BE2C (cell line): ENCODE results near the gene SRSF1.
A peak's percentile ranks its signal among the peaks of the same experiment; 100 is the strongest.

Experiments used
- DNase-seq: peaks from one replicate; pipeline ENCODE4 v3.0.0-alpha.2; 2020
- H3K27me3 ChIP-seq: fragments of 250-450 bp; sonication (Bioruptor Pico); 2 replicates; pipeline ENCODE4 v1.5.1; 2020; ENCODE audit warnings: mild to moderate bottlenecking
- H3K36me3 ChIP-seq: fragments of 250-450 bp; sonication (Bioruptor Pico); 2 replicates; pipeline ENCODE4 v1.5.1; 2020; ENCODE audit warnings: mild to moderate bottlenecking
- H3K4me1 ChIP-seq: fragments of 250-450 bp; sonication (Bioruptor Pico); 2 replicates; pipeline ENCODE4 v1.5.1; 2020
- H3K4me3 ChIP-seq: 2 replicates; pipeline ENCODE4 v1.5.1; 2011; ENCODE audit warnings: low read depth, low read length
- H3K9me3 ChIP-seq: fragments of 250-450 bp; sonication (Bioruptor Pico); 2 replicates; pipeline ENCODE4 v1.5.1; 2020
- TF ChIP-seq, protein P1 (sequence below): IDR thresholded peaks from 2 replicates; pipeline ENCODE4 v1.5.1; 2012; ENCODE audit warnings: mild to moderate bottlenecking, low read depth, low read length

Gene SRSF1

GRCh38 chr17:57972151-57972550 is 34.9 kb downstream of the SRSF1 start:
- Histone ChIP-seq H3K36me3 (peaks cover 34% of the 10 kb centered on the region), H3K4me1 (peaks cover 7% of the 10 kb centered on the region), H3K4me3 (no peak overlapping the region), H3K27me3 (no peaks in the 10 kb centered on the region), H3K9me3 (no peaks in the 10 kb centered on the region)
- DNase-seq = peak; percentile 34
- TF ChIP-seq, protein P1, sequence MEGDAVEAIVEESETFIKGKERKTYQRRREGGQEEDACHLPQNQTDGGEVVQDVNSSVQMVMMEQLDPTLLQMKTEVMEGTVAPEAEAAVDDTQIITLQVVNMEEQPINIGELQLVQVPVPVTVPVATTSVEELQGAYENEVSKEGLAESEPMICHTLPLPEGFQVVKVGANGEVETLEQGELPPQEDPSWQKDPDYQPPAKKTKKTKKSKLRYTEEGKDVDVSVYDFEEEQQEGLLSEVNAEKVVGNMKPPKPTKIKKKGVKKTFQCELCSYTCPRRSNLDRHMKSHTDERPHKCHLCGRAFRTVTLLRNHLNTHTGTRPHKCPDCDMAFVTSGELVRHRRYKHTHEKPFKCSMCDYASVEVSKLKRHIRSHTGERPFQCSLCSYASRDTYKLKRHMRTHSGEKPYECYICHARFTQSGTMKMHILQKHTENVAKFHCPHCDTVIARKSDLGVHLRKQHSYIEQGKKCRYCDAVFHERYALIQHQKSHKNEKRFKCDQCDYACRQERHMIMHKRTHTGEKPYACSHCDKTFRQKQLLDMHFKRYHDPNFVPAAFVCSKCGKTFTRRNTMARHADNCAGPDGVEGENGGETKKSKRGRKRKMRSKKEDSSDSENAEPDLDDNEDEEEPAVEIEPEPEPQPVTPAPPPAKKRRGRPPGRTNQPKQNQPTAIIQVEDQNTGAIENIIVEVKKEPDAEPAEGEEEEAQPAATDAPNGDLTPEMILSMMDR = no peak

DNA sequence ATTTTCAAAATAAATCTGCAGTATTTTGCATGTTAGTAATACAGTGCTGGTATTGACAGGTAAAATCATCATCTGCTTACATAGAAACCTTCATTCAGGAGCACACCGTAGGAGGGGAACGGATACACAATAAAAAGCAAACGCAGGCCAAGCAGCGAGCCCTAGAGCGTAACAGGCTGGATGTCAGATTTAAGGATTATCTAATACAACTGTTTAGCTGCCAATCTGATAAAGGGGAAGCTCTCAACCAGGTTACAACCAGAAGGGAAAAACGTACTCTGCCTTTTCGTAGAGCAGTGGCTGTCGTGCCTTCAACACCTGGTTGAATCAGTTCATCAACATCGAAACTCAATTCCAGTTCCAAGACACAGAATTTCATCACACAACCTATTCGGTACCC is 35.5 kb downstream of the SRSF1 start:
- no peak overlapping the region for H3K4me3 ChIP-seq
- TF ChIP-seq, protein P1 = no peak

DNA sequence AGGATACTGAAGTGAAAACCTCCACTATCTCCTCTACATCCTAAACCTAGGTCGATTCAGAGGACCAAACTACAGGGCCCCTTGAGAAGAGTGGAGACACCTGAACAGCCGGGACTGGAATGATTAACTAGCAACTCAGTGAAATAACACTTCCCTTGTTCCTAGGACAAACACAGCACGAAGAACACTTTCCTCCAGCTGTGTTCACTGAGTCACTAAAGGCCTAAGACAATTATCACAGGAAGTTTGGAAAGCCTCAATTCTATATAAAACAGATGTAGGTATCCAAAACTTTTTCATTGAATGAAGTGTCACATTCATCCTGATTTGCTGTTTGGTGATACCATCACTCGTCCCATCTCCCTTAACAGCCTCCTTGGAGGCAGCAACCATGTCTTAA is 36.3 kb downstream of the SRSF1 start:
- Histone ChIP-seq H3K4me1 (peaks cover 7% of the 10 kb centered on the region), H3K4me3 (no peak overlapping the region), H3K36me3 (peaks cover 20% of the 10 kb centered on the region), H3K9me3 (no peaks in the 10 kb centered on the region), H3K27me3 (no peaks in the 10 kb centered on the region)
- TF ChIP-seq, protein P1 = no peak
- no peak for DNase-seq

More for the DNA sequence above, 35.5 kb downstream of the SRSF1 start:
- DNase-seq = no peak
- Histone ChIP-seq H3K4me1 (peaks cover 7% of the 10 kb centered on the region), H3K36me3 (peaks cover 29% of the 10 kb centered on the region), H3K27me3 (no peaks in the 10 kb centered on the region), H3K9me3 (no peaks in the 10 kb centered on the region)

DNA sequence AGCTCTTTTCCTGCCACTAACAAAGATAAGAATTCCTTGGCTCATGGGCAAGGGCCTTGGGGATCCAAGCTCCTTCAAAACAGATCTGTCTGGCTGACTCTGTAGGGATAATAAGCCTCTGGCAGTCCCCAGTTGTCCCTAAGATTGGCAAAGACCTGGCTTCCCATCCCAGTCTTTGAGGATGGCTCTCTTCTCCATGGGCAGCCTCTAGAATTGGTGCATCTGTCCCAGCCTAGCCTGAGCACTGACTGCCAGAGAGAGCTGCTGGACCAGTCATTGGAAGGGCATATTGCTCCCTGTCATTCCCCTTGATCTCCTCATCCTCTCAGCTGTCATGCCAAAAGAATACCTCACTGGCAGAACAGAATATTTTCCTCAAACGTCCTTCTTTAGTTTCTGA is 38.6 kb downstream of the SRSF1 start:
- Histone ChIP-seq H3K4me1 (peaks cover 7% of the 10 kb centered on the region), H3K9me3 (no peaks in the 10 kb centered on the region), H3K4me3 (no peak overlapping the region), H3K27me3 (no peaks in the 10 kb centered on the region), H3K36me3 (peaks cover 6% of the 10 kb centered on the region; the same call in 1 of the 2 replicates)
- TF ChIP-seq, protein P1 = no peak
- DNase-seq = no peak

GRCh38 chr17:57966875-57967274 is 40.2 kb downstream of the SRSF1 start:
- Histone ChIP-seq H3K4me3 (no peak overlapping the region), H3K27me3 (no peaks in the 10 kb centered on the region), H3K9me3 (no peaks in the 10 kb centered on the region), H3K4me1 (peaks cover 3% of the 10 kb centered on the region; the same call in 1 of the 2 replicates), H3K36me3 (no peaks in the 10 kb centered on the region)
- TF ChIP-seq, protein P1 = no peak
- no peak for DNase-seq

GRCh38 chr17:57966246-57966645 is 40.8 kb downstream of the SRSF1 start:
- no peak for DNase-seq
- Histone ChIP-seq H3K4me3 (no peak overlapping the region), H3K4me1 (no peaks in the 10 kb centered on the region), H3K27me3 (no peaks in the 10 kb centered on the region), H3K36me3 (no peaks in the 10 kb centered on the region), H3K9me3 (no peaks in the 10 kb centered on the region)
- TF ChIP-seq, protein P1 = no peak
